Tibial nerve (tissue), 4 donors: Measurements from ENCODE around the gene MTTP.

Source experiments
- EP300 ChIP-seq, 2 donors: sonication (generic); formaldehyde crosslinking; IDR thresholded peaks; one replicate each; pipeline ENCODE4 v1.6.1; 2017; ENCODE audit warnings: antibody characterized with exemption in 2 of 2, mild to moderate bottlenecking in 1 of 2
- POLR2A ChIP-seq, 2 donors: fragments of 450-650 bp; IDR thresholded peaks; one replicate each; pipeline ENCODE4 v1.6.1; 2017; ENCODE audit warnings: antibody characterized with exemption in 2 of 2, mild to moderate bottlenecking in 2 of 2, moderate library complexity in 2 of 2
- TF ChIP-seq, protein P1 (sequence below), 5 experiments: fragments of 200-600 bp in 3 of 5; fragments of 450-650 bp in 2 of 5; sonication (generic) in 3 of 5; IDR thresholded peaks; one replicate each; pipeline ENCODE4 v1.5.1; 2016 to 2019; ENCODE audit warnings: antibody characterized with exemption in 5 of 5, mild to moderate bottlenecking in 3 of 5, moderate library complexity in 2 of 5

DNA sequence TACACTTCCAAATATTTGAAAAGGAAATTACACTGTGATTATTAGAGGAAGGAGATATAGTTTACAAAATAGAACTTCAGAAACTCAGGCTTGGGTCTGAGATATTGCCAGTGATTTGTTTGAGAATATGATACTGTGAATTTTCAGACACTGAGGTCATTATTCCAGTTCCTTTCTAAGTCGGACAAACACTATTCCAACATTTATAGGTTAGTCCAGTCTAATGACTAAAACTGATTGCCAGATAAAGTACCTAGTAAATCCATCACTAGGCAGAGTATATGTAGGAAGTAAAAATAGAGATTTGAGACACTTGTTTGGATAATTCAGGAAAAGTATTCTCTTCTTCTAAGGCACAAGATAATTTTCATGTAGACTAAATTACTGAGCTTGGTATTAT lies 13.2 kb downstream of the MTTP start:
- TF ChIP-seq, protein P1, sequence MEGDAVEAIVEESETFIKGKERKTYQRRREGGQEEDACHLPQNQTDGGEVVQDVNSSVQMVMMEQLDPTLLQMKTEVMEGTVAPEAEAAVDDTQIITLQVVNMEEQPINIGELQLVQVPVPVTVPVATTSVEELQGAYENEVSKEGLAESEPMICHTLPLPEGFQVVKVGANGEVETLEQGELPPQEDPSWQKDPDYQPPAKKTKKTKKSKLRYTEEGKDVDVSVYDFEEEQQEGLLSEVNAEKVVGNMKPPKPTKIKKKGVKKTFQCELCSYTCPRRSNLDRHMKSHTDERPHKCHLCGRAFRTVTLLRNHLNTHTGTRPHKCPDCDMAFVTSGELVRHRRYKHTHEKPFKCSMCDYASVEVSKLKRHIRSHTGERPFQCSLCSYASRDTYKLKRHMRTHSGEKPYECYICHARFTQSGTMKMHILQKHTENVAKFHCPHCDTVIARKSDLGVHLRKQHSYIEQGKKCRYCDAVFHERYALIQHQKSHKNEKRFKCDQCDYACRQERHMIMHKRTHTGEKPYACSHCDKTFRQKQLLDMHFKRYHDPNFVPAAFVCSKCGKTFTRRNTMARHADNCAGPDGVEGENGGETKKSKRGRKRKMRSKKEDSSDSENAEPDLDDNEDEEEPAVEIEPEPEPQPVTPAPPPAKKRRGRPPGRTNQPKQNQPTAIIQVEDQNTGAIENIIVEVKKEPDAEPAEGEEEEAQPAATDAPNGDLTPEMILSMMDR (IDR thresholded peaks at IDR 0.05): no peak
- TF ChIP-seq POLR2A (IDR thresholded peaks at IDR 0.05): no peak
- TF ChIP-seq EP300 (IDR thresholded peaks at IDR 0.05): no peak
